Bronchial epithelial cell (primary cell): ENCODE results near the gene CRTAP. TPM values are rescaled to one million over a fixed set of nuclear protein-coding genes. Genes with fewer than 3 reads are reported as not detected.
A peak's percentile ranks its signal among the peaks of the same experiment; 100 is the strongest.
"Not testable (repeated sequence)": the region's sequence is repeated elsewhere in the genome, so short reads cannot be mapped to it uniquely, and the experiment has no call there.

Experiments used
- DNase-seq: peaks from one replicate; pipeline ENCODE4 v3.0.0-alpha.2; 2010; ENCODE audit warnings: low read depth
- FAIRE-seq: peaks from 2 replicates; lab custom pipeline; 2011; peaks lifted over from hg19 to GRCh38; lab: Jason Lieb, UNC
- H3K27me3 ChIP-seq: 2 replicates; pipeline ENCODE4 v1.5.1; 2011; ENCODE audit warnings: low read length; ENCODE audit not compliant: control insufficient read depth, insufficient read depth
- H3K36me3 ChIP-seq: 2 replicates; pipeline ENCODE4 v1.5.1; 2011; ENCODE audit warnings: low read length; ENCODE audit not compliant: control insufficient read depth, insufficient read depth
- H3K4me3 ChIP-seq: 2 replicates; pipeline ENCODE4 v1.5.1; 2011; ENCODE audit warnings: mild to moderate bottlenecking, low read depth, low read length, control low read depth
- CTCF ChIP-seq: IDR thresholded peaks from 2 replicates; pipeline ENCODE4 v1.5.1; 2011; ENCODE audit warnings: mild to moderate bottlenecking, moderate library complexity, low read length, control low read depth, inconsistent platforms; ENCODE audit not compliant: insufficient read depth, severe bottlenecking
- total RNA-seq: library from RNA; depleted of rRNA; stranded (reverse); fragments of >200 nt; gene quantifications from 2 replicates; pipeline ENCODE4 v1.2.1, GENCODE V29; 2014

Gene CRTAP
- total RNA-seq, 1 donor from 2014 or later = 155 TPM

- Histone ChIP-seq H3K36me3 (peaks cover 4% of the 10 kb centered on the region), H3K4me3 (no peak overlapping the region), H3K27me3 (no peaks in the 10 kb centered on the region)
- peak; percentile 60 for DNase-seq
- FAIRE-seq = no peak
- peak; percentile 94 for TF ChIP-seq CTCF
Observed at GRCh38 chr3:33074217-33075067, 39.4 kb upstream of the CRTAP start.

DNA sequence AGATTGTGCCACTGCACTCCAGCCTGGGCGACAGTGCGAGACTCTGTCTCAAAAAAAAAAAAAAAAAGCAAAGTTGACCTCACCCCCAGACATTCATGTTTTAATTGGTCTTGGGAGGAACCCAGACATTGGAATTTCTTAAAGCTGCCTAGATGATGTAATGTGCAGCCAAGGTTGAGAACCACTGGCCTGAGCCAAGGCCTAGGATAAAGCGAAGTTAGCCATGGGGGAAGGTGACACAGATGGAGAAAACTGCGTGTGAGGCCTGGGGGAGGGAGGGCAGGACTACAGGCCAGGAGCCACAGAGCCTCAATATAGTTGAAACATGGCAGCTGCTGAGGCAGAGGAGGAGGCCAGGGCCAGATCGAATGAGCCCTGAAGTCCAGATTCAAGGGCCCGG lies 37.8 kb upstream of the CRTAP start:
- H3K27me3 ChIP-seq = no peaks in the 10 kb centered on the region
- DNase-seq (no peak), FAIRE-seq (no peak)
- H3K36me3 ChIP-seq = peaks cover 4% of the 10 kb centered on the region
- TF ChIP-seq CTCF = no peak
- no peak overlapping the region for H3K4me3 ChIP-seq

DNA sequence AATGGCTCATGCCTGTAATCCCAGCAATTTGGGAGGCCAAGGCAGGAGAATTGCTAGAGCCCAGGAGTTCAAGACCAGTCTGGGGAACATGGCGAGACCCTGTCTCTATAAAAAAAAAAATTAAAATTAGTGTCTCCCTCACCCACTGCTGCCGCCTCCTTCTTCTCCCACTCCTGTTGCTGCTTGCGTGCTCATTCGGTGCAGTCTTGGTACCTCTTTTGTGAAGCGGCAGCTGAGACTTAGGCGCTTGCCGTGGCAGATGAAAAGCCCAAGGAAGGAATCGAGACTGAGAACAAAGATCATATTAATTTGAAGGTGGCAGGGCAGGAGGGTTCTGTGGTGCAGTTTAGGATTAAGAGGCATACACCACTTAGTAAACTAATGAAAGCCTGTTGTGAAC lies 36.9 kb upstream of the CRTAP start:
- Histone ChIP-seq H3K4me3 (no peak overlapping the region), H3K36me3 (peaks cover 4% of the 10 kb centered on the region), H3K27me3 (no peaks in the 10 kb centered on the region)
- FAIRE-seq (no peak), DNase-seq (no peak)
- TF ChIP-seq CTCF = no peak

GRCh38 chr3:33077976-33078375 lies 35.8 kb upstream of the CRTAP start:
- H3K27me3 ChIP-seq = no peaks in the 10 kb centered on the region
- no peak for TF ChIP-seq CTCF
- DNase-seq (no peak), FAIRE-seq (no peak)
- H3K36me3 ChIP-seq = peaks cover 2% of the 10 kb centered on the region
- no peak overlapping the region for H3K4me3 ChIP-seq

- FAIRE-seq, H3K36me3 ChIP-seq, DNase-seq, H3K27me3 ChIP-seq, H3K4me3 ChIP-seq: not testable (repeated sequence)
Observed at GRCh38 chr3:33079813-33080212, 34.0 kb upstream of the CRTAP start.

DNA sequence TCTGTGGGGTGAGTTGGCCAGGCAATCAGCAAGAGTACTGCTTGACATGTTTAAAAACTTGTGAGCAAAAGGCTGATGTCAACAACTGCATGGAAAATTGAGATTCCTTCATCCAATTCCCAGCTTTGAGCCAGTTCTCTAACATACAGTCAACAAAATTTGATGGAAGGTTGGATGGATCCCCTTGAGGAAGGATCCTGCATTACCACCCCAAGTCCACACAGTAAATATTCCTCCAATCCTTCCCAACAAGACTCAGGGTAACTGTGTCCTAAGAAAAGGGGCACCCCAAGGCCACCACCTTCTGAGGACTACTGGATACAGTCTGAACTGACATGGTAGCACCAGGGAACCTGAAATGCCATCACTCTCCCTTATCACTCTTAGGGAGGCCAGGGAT lies 32.0 kb upstream of the CRTAP start:
- Histone ChIP-seq H3K4me3 (no peak overlapping the region), H3K27me3 (no peaks in the 10 kb centered on the region), H3K36me3 (peaks cover 1% of the 10 kb centered on the region)
- no peak for TF ChIP-seq CTCF
- no peak for DNase-seq
- FAIRE-seq = no peak
